Spleen (tissue), 11 donors: ENCODE data around the gene DST. TPM values are rescaled to one million over a fixed set of nuclear protein-coding genes. Genes with fewer than 3 reads are reported as not detected.

ENCODE experiments used
- DNase-seq: peaks from one replicate; pipeline ENCODE4 v3.0.0-alpha.2; 2020
- H3K27ac ChIP-seq, 8 donors: fragments of 200-600 bp; sonication (generic) in 7 of 8; 1 replicate in 4 of 8; 2 replicates in 4 of 8; pipeline versions ENCODE4 v1.5.0 to v1.8.0; 2016 to 2021; ENCODE audit warnings: inconsistent platforms in 4 of 8, mild to moderate bottlenecking in 4 of 8, moderate library complexity in 1 of 8
- H3K27me3 ChIP-seq, 7 donors: fragments of 200-600 bp; sonication (generic) in 6 of 7; replicated peaks in 1 of 7; 1 replicate in 4 of 7; 2 replicates in 3 of 7; pipeline versions ENCODE4 v1.5.0 to v1.8.0; 2016 to 2021; ENCODE audit warnings: inconsistent platforms in 3 of 7, mild to moderate bottlenecking in 1 of 7
- H3K36me3 ChIP-seq, 6 donors: fragments of 200-600 bp; sonication (generic) in 5 of 6; 1 replicate in 4 of 6; 2 replicates in 2 of 6; pipeline versions ENCODE4 v1.5.0 to v1.8.0; 2016 to 2021; ENCODE audit warnings: inconsistent platforms in 2 of 6
- H3K4me1 ChIP-seq, 6 donors: fragments of 200-600 bp; sonication (generic) in 5 of 6; 1 replicate in 3 of 6; 2 replicates in 3 of 6; pipeline versions ENCODE4 v1.5.0 to v1.8.0; 2016 to 2021; ENCODE audit warnings: inconsistent platforms in 3 of 6
- H3K4me3 ChIP-seq, 8 donors: fragments of 200-600 bp; sonication (generic) in 7 of 8; 1 replicate in 4 of 8; 2 replicates in 4 of 8; pipeline versions ENCODE4 v1.5.0 to v1.8.0; 2016 to 2021; ENCODE audit warnings: inconsistent platforms in 4 of 8, mild to moderate bottlenecking in 4 of 8, moderate library complexity in 2 of 8
- H3K9me3 ChIP-seq, 8 donors: fragments of 200-600 bp; sonication (generic) in 7 of 8; 1 replicate in 4 of 8; 2 replicates in 4 of 8; pipeline versions ENCODE4 v1.5.0 to v1.8.0; 2016 to 2021; ENCODE audit warnings: inconsistent platforms in 4 of 8
- POLR2A ChIP-seq, 3 donors: fragments of 450-650 bp; IDR thresholded peaks; one replicate each; pipeline ENCODE4 v1.5.1; 2017; ENCODE audit warnings: antibody characterized with exemption in 3 of 3, mild to moderate bottlenecking in 1 of 3
- POLR2AphosphoS5 ChIP-seq, 3 donors: sonication (generic); formaldehyde crosslinking; IDR thresholded peaks; one replicate each; pipeline ENCODE4 v1.5.1; 2017; ENCODE audit warnings: antibody characterized with exemption in 3 of 3
- WGBS, 5 donors: extraction: QIAGEN DNeasy Blood & Tissue Kit in 3 of 5; methylation state at CpG; one replicate each; pipeline versions ENCODE4 v1.1.5 to v1.1.7; 2013 to 2018; 5-methylcytosine and 5-hydroxymethylcytosine counted together
- intact Hi-C: fragments of 100-400 bp; cut with DNase I; formaldehyde crosslinking; loops from one replicate; pipeline ENCODE4 v1.15.0; 2023; ENCODE audit warnings: low total_unique reads
- polyA plus RNA-seq, 3 donors: library from polyadenylated mRNA; stranded (reverse); fragments of 200-250 nt; gene quantifications; one replicate each; pipeline ENCODE4 v1.2.1, GENCODE V29; 2013
- total RNA-seq, 7 donors: library from RNA; depleted of rRNA in 3 of 7; stranded (reverse); fragments of >200 nt in 3 of 7; fragmentation: NEBNext Ultra II Directional in 4 of 7; extraction: Animal tissue kit (Norgen Biotek cat#: 25700) in 4 of 7; gene quantifications; one replicate each; pipeline versions ENCODE4 v1.1.0 to v1.2.1, GENCODE V29; 2016 to 2021
- TF ChIP-seq, protein P1 (sequence below), 11 experiments: fragments of 200-600 bp in 7 of 11; fragments of 450-650 bp in 4 of 11; sonication (generic) in 4 of 11; IDR thresholded peaks in 8 of 11; conservative IDR thresholded peaks in 3 of 11; 1 replicate in 7 of 11; 2 replicates in 4 of 11; pipeline versions ENCODE4 v1.4.0 to v1.8.0; 2016 to 2021; ENCODE audit warnings: antibody characterized with exemption in 11 of 11, inconsistent platforms in 4 of 11, mild to moderate bottlenecking in 1 of 11
- donor health status: healthy with polysubstance abuse.
- donor health status: DM: no; HTN: no; CAD: no; lungs with moderate emphysema.
- donor health status: DM: no; HTN: no; CAD: no.
- donor health status: Bipolar disorder and iron deficiency.
- donor health status: healthy.
- donor health status: DM: no; HTN: no; CAD: no.
- donor health status: DM: yes; HTN: yes; CAD: no.

DST gene
- total and polyA plus RNA-seq, 10 donors: 16.5 to 236 (median 156) TPM

- Histone ChIP-seq H3K4me1 (peaks cover 0 to 4% (median 0%) of the 10 kb centered on the region in 6 donors), H3K27ac (peak overlapping the region in 3 of 8 donors; percentile 10 to 40 (median 16)), H3K4me3 (no peak overlapping the region), H3K36me3 (peaks cover 0 to 13% (median 3%) of the 10 kb centered on the region in 6 donors), H3K9me3 (no peaks in the 10 kb centered on the region), H3K27me3 (no peaks in the 10 kb centered on the region)
- 73 to 86% (median 81%) methylated on average over 12 of the region's 12 CpGs for WGBS, 5 donors
- no peak for DNase-seq
- intact Hi-C loops: loop anchor here (10.0 kb wide), 1 partner anchor 208 kb away; no protein-coding TSS in a partner anchor
- TF ChIP-seq, protein P1, sequence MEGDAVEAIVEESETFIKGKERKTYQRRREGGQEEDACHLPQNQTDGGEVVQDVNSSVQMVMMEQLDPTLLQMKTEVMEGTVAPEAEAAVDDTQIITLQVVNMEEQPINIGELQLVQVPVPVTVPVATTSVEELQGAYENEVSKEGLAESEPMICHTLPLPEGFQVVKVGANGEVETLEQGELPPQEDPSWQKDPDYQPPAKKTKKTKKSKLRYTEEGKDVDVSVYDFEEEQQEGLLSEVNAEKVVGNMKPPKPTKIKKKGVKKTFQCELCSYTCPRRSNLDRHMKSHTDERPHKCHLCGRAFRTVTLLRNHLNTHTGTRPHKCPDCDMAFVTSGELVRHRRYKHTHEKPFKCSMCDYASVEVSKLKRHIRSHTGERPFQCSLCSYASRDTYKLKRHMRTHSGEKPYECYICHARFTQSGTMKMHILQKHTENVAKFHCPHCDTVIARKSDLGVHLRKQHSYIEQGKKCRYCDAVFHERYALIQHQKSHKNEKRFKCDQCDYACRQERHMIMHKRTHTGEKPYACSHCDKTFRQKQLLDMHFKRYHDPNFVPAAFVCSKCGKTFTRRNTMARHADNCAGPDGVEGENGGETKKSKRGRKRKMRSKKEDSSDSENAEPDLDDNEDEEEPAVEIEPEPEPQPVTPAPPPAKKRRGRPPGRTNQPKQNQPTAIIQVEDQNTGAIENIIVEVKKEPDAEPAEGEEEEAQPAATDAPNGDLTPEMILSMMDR (IDR thresholded peaks at IDR 0.05 in 8 of 11, conservative IDR thresholded peaks at IDR 0.05 in 3 of 11): no peak
- no peak for TF ChIP-seq POLR2A (IDR thresholded peaks at IDR 0.05)
- TF ChIP-seq POLR2AphosphoS5 (IDR thresholded peaks at IDR 0.05): no peak
Measured at GRCh38 chr6:56647172-56647762, 4.6 kb upstream of the DST start.

DNA sequence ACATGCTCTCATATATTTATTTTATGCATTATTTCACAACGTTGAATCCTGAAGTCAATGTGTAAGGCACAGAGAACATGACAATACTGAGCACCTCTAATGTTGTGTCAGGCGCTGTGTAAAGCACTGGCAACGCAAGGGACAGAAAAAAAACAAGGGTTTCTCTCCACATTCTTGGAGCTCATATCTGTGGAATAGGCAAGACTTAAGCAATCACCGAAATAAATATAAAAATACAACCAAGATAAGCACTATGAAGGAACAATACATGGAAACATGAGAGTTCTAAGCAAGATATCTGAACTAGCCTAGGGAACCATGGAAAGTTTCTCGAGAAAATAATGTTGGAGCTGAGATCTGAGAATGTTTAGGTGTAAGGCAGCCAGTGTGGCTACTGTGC lies 1.7 kb upstream of the DST start:
- intact Hi-C loops: loop anchor here (10.0 kb wide), 1 partner anchor 210 kb away; no protein-coding TSS in a partner anchor
- TF ChIP-seq POLR2A (IDR thresholded peaks at IDR 0.05) (no peak), POLR2AphosphoS5 (IDR thresholded peaks at IDR 0.05) (no peak)
- TF ChIP-seq, protein P1 (IDR thresholded peaks at IDR 0.05 in 8 of 11, conservative IDR thresholded peaks at IDR 0.05 in 3 of 11): no peak
- H3K4me3 ChIP-seq: no peak overlapping the region
- no peaks in the 10 kb centered on the region for H3K4me1 ChIP-seq
- WGBS, 5 donors: 88 to 92% (median 91%) methylated on average over 5 of the region's 5 CpGs
- H3K27ac ChIP-seq: no peak overlapping the region
- no peak for DNase-seq
- peaks cover 0 to 26% (median 8%) of the 10 kb centered on the region in 6 donors for H3K36me3 ChIP-seq
- H3K9me3 ChIP-seq: no peaks in the 10 kb centered on the region
- no peaks in the 10 kb centered on the region for H3K27me3 ChIP-seq

- H3K9me3 ChIP-seq: no peaks in the 10 kb centered on the region
- DNase-seq: no peak
- no peaks in the 10 kb centered on the region for H3K4me1 ChIP-seq
- intact Hi-C loops: loop anchor here (10.0 kb wide), 1 partner anchor 211 kb away; no protein-coding TSS in a partner anchor
- no peak overlapping the region for H3K4me3 ChIP-seq
- WGBS, 5 donors: 89 to 97% (median 94%) methylated on average over 4 of the region's 4 CpGs
- H3K36me3 ChIP-seq: peaks cover 0 to 30% (median 8%) of the 10 kb centered on the region in 6 donors
- H3K27ac ChIP-seq: no peak overlapping the region
- TF ChIP-seq POLR2A (IDR thresholded peaks at IDR 0.05): no peak
- no peak for TF ChIP-seq POLR2AphosphoS5 (IDR thresholded peaks at IDR 0.05)
- TF ChIP-seq, protein P1 (IDR thresholded peaks at IDR 0.05 in 8 of 11, conservative IDR thresholded peaks at IDR 0.05 in 3 of 11): no peak
- H3K27me3 ChIP-seq: no peaks in the 10 kb centered on the region
Measured at GRCh38 chr6:56643379-56644089, 845 bp upstream of the DST start.

DNA sequence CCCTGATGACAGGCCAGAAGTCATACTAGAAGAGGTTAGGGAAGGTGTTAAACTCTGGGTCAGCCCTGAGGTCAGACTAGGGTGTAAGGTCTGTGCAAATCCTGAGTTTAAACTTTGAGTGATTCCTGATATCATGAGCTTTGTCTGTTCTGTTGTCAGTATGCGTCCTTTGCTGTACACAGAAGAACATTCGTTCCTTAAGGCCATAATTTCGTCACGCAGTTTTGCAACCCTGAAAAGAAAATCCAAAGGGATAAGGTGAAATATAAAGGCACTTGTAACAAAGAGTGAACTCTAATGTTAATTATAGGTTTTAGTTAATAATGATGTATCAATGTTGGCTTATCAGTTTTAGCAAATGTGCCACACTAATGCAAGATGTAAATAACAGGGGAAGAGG lies 2.3 kb downstream of the DST start:
- Histone ChIP-seq H3K27ac (no peak overlapping the region), H3K4me3 (no peak overlapping the region), H3K27me3 (no peaks in the 10 kb centered on the region), H3K36me3 (peaks cover 0 to 38% (median 8%) of the 10 kb centered on the region in 6 donors), H3K4me1 (no peaks in the 10 kb centered on the region), H3K9me3 (no peaks in the 10 kb centered on the region)
- TF ChIP-seq POLR2A (IDR thresholded peaks at IDR 0.05) (no peak), POLR2AphosphoS5 (IDR thresholded peaks at IDR 0.05) (no peak)
- intact Hi-C loops: loop anchor here (10.0 kb wide), 1 partner anchor 214 kb away; no protein-coding TSS in a partner anchor
- WGBS, 5 donors: 89 to 97% (median 93%) methylated on average over 4 of the region's 4 CpGs
- DNase-seq: no peak
